ENCODE measurements around the gene LBX2. TPM values are rescaled to one million over a fixed set of nuclear protein-coding genes. Genes with fewer than 3 reads are reported as not detected.
"Not testable (repeated sequence)": the region's sequence is repeated elsewhere in the genome, so short reads cannot be mapped to it uniquely, and the experiment has no call there.

LBX2 gene
- total RNA-seq, 1 donor from 2014 or later: 0.54 TPM

GRCh38 chr2:74461187-74462053, 38.0 kb downstream of the LBX2 start:
- H3K27ac Mint-ChIP-seq: peak overlapping the region; percentile 38
- DNase-seq (ENCODE audit: low spot score): no peak
- H3K9me3 Mint-ChIP-seq: no peaks in the 10 kb centered on the region
- H3K4me1 Mint-ChIP-seq (ENCODE audit: low read depth): peaks cover 43% of the 10 kb centered on the region
- no peaks in the 10 kb centered on the region for H3K27me3 Mint-ChIP-seq (ENCODE audit: insufficient read depth)
- no peak overlapping the region for H3K4me3 Mint-ChIP-seq
- H3K36me3 Mint-ChIP-seq (ENCODE audit: low read depth): peaks cover 18% of the 10 kb centered on the region
- intact Hi-C loops (cut with micrococcal nuclease): no loop called here

- H3K27me3 Mint-ChIP-seq (ENCODE audit: insufficient read depth); H3K9me3 Mint-ChIP-seq; intact Hi-C loops (cut with micrococcal nuclease); DNase-seq (ENCODE audit: low spot score); H3K27ac Mint-ChIP-seq: not testable (repeated sequence)
- Mint-ChIP-seq H3K4me1 (ENCODE audit: low read depth) (peaks cover 50% of the 10 kb centered on the region), H3K4me3 (peak overlapping the region; percentile 98), H3K36me3 (ENCODE audit: low read depth) (peaks cover 29% of the 10 kb centered on the region)
Measured at GRCh38 chr2:74460187-74460586, 39.2 kb downstream of the LBX2 start.

DNA sequence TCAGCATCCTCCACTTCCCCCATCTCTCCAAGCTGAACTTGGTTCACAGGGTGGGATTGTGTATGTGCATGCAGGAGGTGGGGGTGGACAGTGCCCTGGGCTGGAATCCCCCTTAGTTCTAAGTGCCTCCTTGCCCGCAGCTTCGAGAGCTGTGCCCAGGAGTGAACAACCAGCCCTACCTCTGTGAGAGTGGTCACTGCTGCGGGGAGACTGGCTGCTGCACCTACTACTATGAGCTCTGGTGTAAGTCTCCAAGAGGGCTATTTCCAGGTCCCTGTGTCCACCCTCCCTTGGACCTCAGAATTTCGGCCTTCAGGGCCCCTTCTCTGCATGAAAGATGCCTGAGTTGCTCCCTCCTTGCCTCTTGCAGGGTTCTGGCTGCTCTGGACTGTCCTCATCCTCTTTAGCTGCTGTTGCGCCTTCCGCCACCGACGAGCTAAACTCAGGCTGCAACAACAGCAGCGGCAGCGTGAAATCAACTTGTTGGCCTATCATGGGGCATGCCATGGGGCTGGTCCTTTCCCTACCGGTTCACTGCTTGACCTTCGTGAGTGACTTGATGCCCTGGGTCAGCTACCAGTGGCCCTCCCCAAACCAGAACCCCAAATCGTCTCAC, 39.8 kb downstream of the LBX2 start:
- peaks cover 32% of the 10 kb centered on the region for H3K36me3 Mint-ChIP-seq (ENCODE audit: low read depth)
- H3K4me1 Mint-ChIP-seq (ENCODE audit: low read depth): peaks cover 56% of the 10 kb centered on the region
- DNase-seq (ENCODE audit: low spot score); H3K27me3 Mint-ChIP-seq (ENCODE audit: insufficient read depth); H3K9me3 Mint-ChIP-seq: not testable (repeated sequence)
- intact Hi-C loops (cut with micrococcal nuclease): loop anchor here (2.0 to 10.0 kb wide), 3 partner anchors 475 to 535 kb away; partner anchors contain the start of genes DGUOK, POLE4 and TET3
- peak overlapping the region; percentile 98 for H3K4me3 Mint-ChIP-seq
- H3K27ac Mint-ChIP-seq: peak overlapping the region; percentile 81

DNA sequence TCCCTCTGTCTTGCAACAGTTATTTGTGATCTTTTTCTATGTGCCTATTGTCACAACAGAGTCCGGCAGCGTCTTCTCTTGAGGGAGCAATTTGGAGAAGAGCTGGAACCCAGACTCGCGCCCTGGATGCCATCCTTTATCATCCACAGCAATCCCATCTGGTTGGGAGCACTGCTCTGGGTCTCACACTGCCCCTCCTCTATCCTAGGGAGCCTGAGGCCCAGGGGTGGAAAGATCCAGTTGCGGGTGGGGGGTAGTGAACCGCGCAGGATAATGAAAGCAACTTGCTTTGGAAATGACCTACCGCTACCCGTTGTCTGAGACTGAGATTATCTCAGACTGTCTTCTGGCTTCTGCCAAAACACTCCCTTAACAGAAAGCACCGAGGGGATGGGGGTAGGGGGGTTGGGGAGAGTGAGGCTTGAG, 40.5 kb downstream of the LBX2 start:
- peaks cover 32% of the 10 kb centered on the region for H3K36me3 Mint-ChIP-seq (ENCODE audit: low read depth)
- intact Hi-C loops (cut with micrococcal nuclease): loop anchor here (1.0 to 10.0 kb wide), 10 partner anchors 13 to 722 kb away; partner anchors contain the start of genes AUP1, C2orf81, DGUOK and HK2

DNA sequence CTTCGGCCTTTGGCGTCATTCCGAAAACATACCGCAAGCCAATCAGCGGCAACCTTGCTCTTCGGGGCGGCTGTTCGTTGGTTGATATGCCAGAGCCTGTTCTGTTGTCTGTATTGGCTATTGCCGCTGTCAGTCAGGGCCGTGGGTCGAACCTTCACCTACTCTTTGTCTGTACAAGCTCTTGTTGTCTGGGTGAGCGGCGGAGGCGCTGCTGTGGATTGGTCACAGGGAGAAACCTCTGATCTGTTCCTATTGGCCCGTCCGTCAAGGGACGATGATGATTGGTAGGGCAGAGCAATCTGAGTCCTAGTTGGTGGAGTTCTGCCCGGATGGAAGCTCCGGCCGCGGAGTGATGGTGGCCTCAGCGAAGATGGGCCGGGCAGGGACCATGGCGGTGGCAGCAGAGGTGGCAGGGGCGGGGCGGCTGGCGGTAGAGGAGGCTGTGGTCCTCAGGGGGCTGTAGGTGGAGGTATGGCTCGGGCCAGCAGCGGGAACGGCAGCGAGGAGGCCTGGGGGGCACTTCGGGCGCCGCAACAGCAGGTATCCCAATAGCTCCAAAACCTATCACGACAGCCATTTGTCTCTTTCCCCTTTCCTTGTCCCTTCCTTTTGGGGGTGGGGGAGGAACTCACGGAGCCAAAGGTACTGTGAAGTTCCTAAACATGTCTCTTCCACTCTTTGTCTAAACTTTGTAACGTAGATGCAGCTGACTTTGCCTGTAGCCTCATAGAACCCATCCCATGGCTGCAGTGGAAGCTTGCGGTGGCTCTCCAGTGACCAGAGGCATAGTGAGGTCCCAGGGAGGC, 41.1 kb downstream of the LBX2 start, which contains the start of gene WBP1:
WBP1 (plus strand) TSS at position 307 of the 806 bp plus-strand sequence; CDS start at position 472, 165 bp downstream.
- peak; percentile 99 for DNase-seq (ENCODE audit: low spot score)
- Mint-ChIP-seq H3K9me3 (no peaks in the 10 kb centered on the region), H3K27ac (peak within 1 kb of the TSS; percentile 98), H3K4me3 (peak within 1 kb of the TSS; percentile 98), H3K4me1 (ENCODE audit: low read depth) (peaks cover 61% of the 10 kb centered on the region), H3K36me3 (ENCODE audit: low read depth) (peaks cover 32% of the 10 kb centered on the region), H3K27me3 (ENCODE audit: insufficient read depth) (no peaks in the 10 kb centered on the region)
- intact Hi-C loops (cut with micrococcal nuclease): loop anchor here (1.0 to 10.0 kb wide), 10 partner anchors 14 to 721 kb away; partner anchors contain the start of genes AUP1, C2orf81, DGUOK and HK2

More for the DNA sequence above, 40.5 kb downstream of the LBX2 start:
- no peaks in the 10 kb centered on the region for H3K9me3 Mint-ChIP-seq
- no peak for DNase-seq (ENCODE audit: low spot score)
- H3K27me3 Mint-ChIP-seq (ENCODE audit: insufficient read depth): no peaks in the 10 kb centered on the region
- H3K4me1 Mint-ChIP-seq (ENCODE audit: low read depth): peaks cover 61% of the 10 kb centered on the region
- peak overlapping the region; percentile 98 for H3K27ac Mint-ChIP-seq
- peak overlapping the region; percentile 98 for H3K4me3 Mint-ChIP-seq

GRCh38 chr2:74457549-74458131, 41.8 kb downstream of the LBX2 start:
- intact Hi-C loops (cut with micrococcal nuclease): loop anchor here (1.0 to 10.0 kb wide), 10 partner anchors 15 to 720 kb away; partner anchors contain the start of genes AUP1, C2orf81, DGUOK and HK2
- peaks cover 62% of the 10 kb centered on the region for H3K4me1 Mint-ChIP-seq (ENCODE audit: low read depth)
- peaks cover 30% of the 10 kb centered on the region for H3K36me3 Mint-ChIP-seq (ENCODE audit: low read depth)
- no peaks in the 10 kb centered on the region for H3K9me3 Mint-ChIP-seq
- H3K27me3 Mint-ChIP-seq (ENCODE audit: insufficient read depth): no peaks in the 10 kb centered on the region
- peak overlapping the region; percentile 98 for H3K4me3 Mint-ChIP-seq
- peak overlapping the region; percentile 98 for H3K27ac Mint-ChIP-seq
- peak; percentile 73 for DNase-seq (ENCODE audit: low spot score)

DNA sequence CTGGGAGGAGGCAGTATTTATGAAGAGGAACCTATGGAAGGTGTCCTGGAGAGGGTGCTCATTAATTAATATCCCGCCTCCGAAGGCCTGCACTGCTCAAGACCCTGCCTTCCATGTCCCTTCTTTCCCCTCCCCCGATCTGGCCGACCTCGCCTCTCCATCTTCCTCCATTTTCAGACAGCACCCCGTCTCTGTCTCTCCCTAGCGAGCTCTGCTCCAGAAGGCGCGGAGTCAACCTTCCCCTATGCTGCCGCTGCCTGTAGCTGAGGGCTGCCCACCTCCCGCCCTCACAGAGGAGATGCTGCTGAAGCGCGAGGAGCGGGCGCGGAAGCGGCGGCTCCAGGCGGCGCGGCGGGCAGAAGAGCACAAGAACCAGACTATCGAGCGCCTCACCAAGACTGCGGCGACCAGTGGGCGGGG, 42.3 kb downstream of the LBX2 start:
- intact Hi-C loops (cut with micrococcal nuclease): loop anchor here (10.0 kb wide), 2 partner anchors 472 to 532 kb away; partner anchors contain the start of genes DGUOK and TET3
- no peaks in the 10 kb centered on the region for H3K27me3 Mint-ChIP-seq (ENCODE audit: insufficient read depth)
- H3K4me3 Mint-ChIP-seq: peak overlapping the region; percentile 98
- peaks cover 29% of the 10 kb centered on the region for H3K36me3 Mint-ChIP-seq (ENCODE audit: low read depth)
- peaks cover 67% of the 10 kb centered on the region for H3K4me1 Mint-ChIP-seq (ENCODE audit: low read depth)
- DNase-seq (ENCODE audit: low spot score): no peak
- no peaks in the 10 kb centered on the region for H3K9me3 Mint-ChIP-seq
- H3K27ac Mint-ChIP-seq: peak overlapping the region; percentile 95

DNA sequence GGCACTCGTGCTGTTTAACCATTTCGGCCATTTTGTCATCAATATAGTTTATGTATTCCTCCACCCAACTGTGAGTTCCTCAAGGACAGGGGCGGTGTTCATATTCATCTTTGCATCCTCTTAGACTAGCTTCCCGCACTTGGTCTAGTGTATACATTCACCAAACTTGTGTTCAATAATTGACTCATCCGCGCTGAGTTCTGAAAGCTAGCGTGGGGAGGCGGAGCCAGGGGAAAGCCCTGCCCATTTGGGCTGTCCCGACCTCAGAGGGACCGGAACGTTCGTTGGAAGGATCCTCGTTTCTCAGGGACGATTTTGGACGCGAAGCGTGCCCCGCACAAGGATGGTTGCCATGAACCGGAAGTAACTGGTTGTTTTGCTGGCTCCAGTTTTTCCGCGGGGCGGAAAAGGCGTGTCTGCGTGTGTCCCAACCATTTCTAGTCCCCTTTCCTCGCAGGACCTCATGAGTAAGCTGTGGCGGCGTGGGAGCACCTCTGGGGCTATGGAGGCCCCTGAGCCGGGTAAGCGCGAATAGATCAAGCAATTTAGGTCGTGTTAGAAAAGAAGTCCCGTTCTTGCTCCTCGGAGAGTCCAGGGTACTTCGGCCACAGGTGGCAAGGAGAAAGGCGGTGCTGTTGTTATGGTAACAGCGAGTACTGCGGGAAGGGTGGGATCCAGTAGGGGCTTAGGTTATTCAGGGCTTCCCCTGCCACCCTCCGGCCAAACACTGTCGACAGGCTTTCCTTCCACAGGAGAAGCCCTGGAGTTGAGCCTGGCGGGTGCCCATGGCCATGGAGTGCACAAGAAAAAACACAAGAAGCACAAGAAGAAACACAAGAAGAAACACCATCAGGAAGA, 44.5 kb downstream of the LBX2 start, which contains the start of gene INO80B:
INO80B (plus strand) TSS at position 434 of the 858 bp plus-strand sequence; CDS start at position 464, 30 bp downstream.
- Mint-ChIP-seq H3K36me3 (ENCODE audit: low read depth) (peaks cover 24% of the 10 kb centered on the region), H3K9me3 (no peaks in the 10 kb centered on the region), H3K4me1 (ENCODE audit: low read depth) (peaks cover 59% of the 10 kb centered on the region), H3K4me3 (peak within 1 kb of the TSS; percentile 98), H3K27me3 (ENCODE audit: insufficient read depth) (no peaks in the 10 kb centered on the region), H3K27ac (peak within 1 kb of the TSS; percentile 95)
- peak; percentile 98 for DNase-seq (ENCODE audit: low spot score)
- intact Hi-C loops (cut with micrococcal nuclease): loop anchor here (1.0 to 10.0 kb wide), 17 partner anchors 10 to 1384 kb away; partner anchors contain the start of genes ALMS1, AUP1, C2orf81 and CCT7

- no peak for DNase-seq (ENCODE audit: low spot score)
- peaks cover 29% of the 10 kb centered on the region for H3K4me1 Mint-ChIP-seq (ENCODE audit: low read depth)
- no peak overlapping the region for H3K4me3 Mint-ChIP-seq
- peaks cover 5% of the 10 kb centered on the region for H3K27me3 Mint-ChIP-seq (ENCODE audit: insufficient read depth)
- H3K27ac Mint-ChIP-seq: no peak overlapping the region
- no peaks in the 10 kb centered on the region for H3K9me3 Mint-ChIP-seq
- intact Hi-C loops (cut with micrococcal nuclease): loop anchor here (10.0 kb wide), 2 partner anchors 466 to 526 kb away; partner anchors contain the start of genes DGUOK and TET3
- H3K36me3 Mint-ChIP-seq (ENCODE audit: low read depth): peaks cover 9% of the 10 kb centered on the region
Measured at GRCh38 chr2:74450570-74451190, 48.7 kb downstream of the LBX2 start.

DNA sequence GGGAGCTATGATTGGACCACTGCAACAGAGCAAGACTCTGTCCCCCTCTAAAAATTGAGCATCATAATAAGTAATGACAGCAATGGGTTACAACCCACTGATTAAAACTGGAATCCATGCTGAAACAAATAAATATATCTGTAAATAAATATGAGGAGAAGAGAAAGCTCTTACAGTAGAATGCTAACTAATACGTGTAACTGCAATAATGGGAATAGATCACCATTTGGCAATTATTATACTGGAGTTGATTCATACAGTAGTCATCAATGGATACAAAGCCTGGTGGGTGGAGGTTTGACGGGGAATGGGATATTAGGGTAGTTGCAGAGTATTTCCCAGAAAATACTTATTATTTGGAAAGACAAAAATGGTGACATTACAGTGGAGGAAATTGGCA, 50.6 kb downstream of the LBX2 start:
- Mint-ChIP-seq H3K4me1 (ENCODE audit: low read depth) (peaks cover 24% of the 10 kb centered on the region), H3K36me3 (ENCODE audit: low read depth) (peaks cover 1% of the 10 kb centered on the region), H3K9me3 (no peaks in the 10 kb centered on the region), H3K27ac (no peak overlapping the region), H3K4me3 (no peak overlapping the region), H3K27me3 (ENCODE audit: insufficient read depth) (peaks cover 20% of the 10 kb centered on the region)
- intact Hi-C loops (cut with micrococcal nuclease): no loop called here
- no peak for DNase-seq (ENCODE audit: low spot score)

Data from activated T-helper 1 cell treated with anti-CD3 and anti-CD28 coated beads, Interleukin-12 subunit alpha, Interleukin-12 subunit beta, Interleukin-2, Interleukin-4 antibody, amounts not matched to agents 30 ng/mL and 10 ng/mL and 1 ng/mL, durations not matched to agents 14 hours and 24 hours and 36 hours (primary cell).